Measurements from ENCODE around the gene TRAF3IP3.
A peak's percentile ranks its signal among the peaks of the same experiment; 100 is the strongest.

TRAF3IP3 gene

GRCh38 chr1:209803568-209803967 lies 47.7 kb downstream of the TRAF3IP3 start:
- DNase-seq: no peak

GRCh38 chr1:209805341-209805781 lies 49.5 kb downstream of the TRAF3IP3 start:
- DNase-seq: no peak

- peak; percentile 88 for DNase-seq
Observed at GRCh38 chr1:209805875-209806760, 50.3 kb downstream of the TRAF3IP3 start, which contains the start of gene IRF6. Gene IRF6 (minus strand): TSS chr1:209806142. CDS start chr1:209801413, 4,729 bp downstream.

GRCh38 chr1:209807509-209807908 lies 51.7 kb downstream of the TRAF3IP3 start:
- no peak for DNase-seq

GRCh38 chr1:209808059-209808581 lies 52.3 kb downstream of the TRAF3IP3 start:
- DNase-seq: no peak

- DNase-seq: no peak
Observed at GRCh38 chr1:209809611-209810010, 53.8 kb downstream of the TRAF3IP3 start.

- DNase-seq: no peak
Observed at GRCh38 chr1:209810783-209811182, 54.9 kb downstream of the TRAF3IP3 start.

GRCh38 chr1:209813902-209814301 lies 58.0 kb downstream of the TRAF3IP3 start:
- DNase-seq: no peak

GRCh38 chr1:209815490-209815889 lies 59.6 kb downstream of the TRAF3IP3 start:
- DNase-seq: no peak

- no peak for DNase-seq
Observed at GRCh38 chr1:209815931-209816341, 60.1 kb downstream of the TRAF3IP3 start.

- DNase-seq: no peak
Observed at GRCh38 chr1:209816923-209817322, 61.1 kb downstream of the TRAF3IP3 start.

GRCh38 chr1:209817691-209818090 lies 61.8 kb downstream of the TRAF3IP3 start:
- DNase-seq: no peak

GRCh38 chr1:209819058-209819457 lies 63.2 kb downstream of the TRAF3IP3 start:
- DNase-seq: no peak

- DNase-seq: no peak
Observed at GRCh38 chr1:209820986-209821385, 65.1 kb downstream of the TRAF3IP3 start.

GRCh38 chr1:209822706-209823105 lies 66.9 kb downstream of the TRAF3IP3 start:
- DNase-seq: no peak

- DNase-seq: no peak
Observed at GRCh38 chr1:209823143-209824041, 67.5 kb downstream of the TRAF3IP3 start.

- DNase-seq: no peak
Observed at GRCh38 chr1:209825591-209826434, 70.0 kb downstream of the TRAF3IP3 start.

- peak; percentile 97 for DNase-seq
Observed at GRCh38 chr1:209827384-209828262, 71.8 kb downstream of the TRAF3IP3 start, which contains the start of gene UTP25. Gene UTP25 (plus strand): TSS chr1:209827972. CDS start chr1:209828064, 92 bp downstream.

GRCh38 chr1:209829716-209830115 lies 73.9 kb downstream of the TRAF3IP3 start:
- no peak for DNase-seq

GRCh38 chr1:209830722-209831121 lies 74.9 kb downstream of the TRAF3IP3 start:
- no peak for DNase-seq

GRCh38 chr1:209831615-209832014 lies 75.8 kb downstream of the TRAF3IP3 start:
- DNase-seq: no peak

Measured in activated effector memory CD4-positive, alpha-beta T cell treated with anti-CD3 and anti-CD28 coated beads, Interleukin-2, amount 50 U/mL, for 16 hours (primary cell).